H9 (cell line): ENCODE data around the gene SRSF6. TPM values are rescaled to one million over a fixed set of nuclear protein-coding genes. Genes with fewer than 3 reads are reported as not detected.

Experiments
- DNase-seq: peaks from one replicate; pipeline ENCODE4 v3.0.0-alpha.2; 2017
- H2AFZ ChIP-seq: one replicate; pipeline ENCODE4 v1.6.1; 2013; ENCODE audit warnings: mild to moderate bottlenecking, low read length, control low read depth, moderate library complexity
- H2AK5ac ChIP-seq: 2 replicates; pipeline ENCODE4 v1.6.1; 2013; ENCODE audit warnings: low read length, control low read depth, mixed read lengths; ENCODE audit not compliant: insufficient read length
- H2BK120ac ChIP-seq: one replicate; pipeline ENCODE4 v1.6.1; 2013; ENCODE audit warnings: low read depth, mild to moderate bottlenecking, low read length, control low read depth, inconsistent platforms; ENCODE audit not compliant: poor library complexity, severe bottlenecking
- H2BK12ac ChIP-seq: 2 replicates; pipeline ENCODE4 v1.6.1; 2013; ENCODE audit warnings: low read length, control low read depth, mixed read lengths, low read depth; ENCODE audit not compliant: insufficient read length
- H2BK15ac ChIP-seq: 2 replicates; pipeline ENCODE4 v1.6.1; 2013; ENCODE audit warnings: low read depth, low read length, control low read depth
- H2BK20ac ChIP-seq: one replicate; pipeline ENCODE4 v1.6.1; 2013; ENCODE audit warnings: low read depth, mild to moderate bottlenecking, low read length, control low read depth, inconsistent platforms; ENCODE audit not compliant: poor library complexity, severe bottlenecking
- H2BK5ac ChIP-seq: 2 replicates; pipeline ENCODE4 v1.6.1; 2013; ENCODE audit warnings: low read length, control low read depth, mixed read lengths; ENCODE audit not compliant: insufficient read length
- H3K14ac ChIP-seq: 2 replicates; pipeline ENCODE4 v1.6.1; 2013; ENCODE audit warnings: low read length, control low read depth; ENCODE audit not compliant: insufficient read depth
- H3K18ac ChIP-seq: 2 replicates; pipeline ENCODE4 v1.6.1; 2013; ENCODE audit warnings: low read depth, mild to moderate bottlenecking, mixed read lengths, low read length, control low read depth; ENCODE audit not compliant: insufficient read length
- H3K23ac ChIP-seq: 2 replicates; pipeline ENCODE4 v1.6.1; 2013; ENCODE audit warnings: low read length, control low read depth, mixed read lengths, low read depth; ENCODE audit not compliant: insufficient read length
- H3K23me2 ChIP-seq: 2 replicates; pipeline ENCODE4 v1.6.1; 2013; ENCODE audit warnings: low read depth, mild to moderate bottlenecking, mixed read lengths, low read length, control low read depth; ENCODE audit not compliant: insufficient read length, poor library complexity, severe bottlenecking
- H3K27ac ChIP-seq: 2 replicates; pipeline ENCODE4 v1.5.1; 2013; ENCODE audit warnings: low read length, control low read depth, mixed read lengths, low read depth; ENCODE audit not compliant: insufficient read length
- H3K27me3 ChIP-seq: 2 replicates; pipeline ENCODE4 v1.6.1; 2013; ENCODE audit warnings: low read length, control low read depth, inconsistent platforms; ENCODE audit not compliant: insufficient read depth
- H3K4ac ChIP-seq: 2 replicates; pipeline ENCODE4 v1.6.1; 2013; ENCODE audit warnings: low read depth, mild to moderate bottlenecking, control low read depth, inconsistent platforms, low read length, moderate library complexity
- H3K4me1 ChIP-seq: 2 replicates; pipeline ENCODE4 v1.6.1; 2013; ENCODE audit warnings: low read length, control low read depth, inconsistent platforms; ENCODE audit not compliant: insufficient read depth
- H3K4me2 ChIP-seq: 2 replicates; pipeline ENCODE4 v1.6.1; 2013; ENCODE audit warnings: low read length, control low read depth, mixed read lengths; ENCODE audit not compliant: insufficient read length, insufficient read depth
- H3K56ac ChIP-seq: 2 replicates; pipeline ENCODE4 v1.6.1; 2013; ENCODE audit warnings: low read depth, mild to moderate bottlenecking, mixed read lengths, low read length, control low read depth; ENCODE audit not compliant: insufficient read length
- H3K79me1 ChIP-seq: 2 replicates; pipeline ENCODE4 v1.6.1; 2013; ENCODE audit warnings: low read depth, mild to moderate bottlenecking, moderate library complexity, low read length, control low read depth, inconsistent platforms; ENCODE audit not compliant: insufficient read depth, poor library complexity, severe bottlenecking
- H3K79me2 ChIP-seq: 2 replicates; pipeline ENCODE4 v1.6.1; 2013; ENCODE audit warnings: low read length, control low read depth, inconsistent platforms; ENCODE audit not compliant: insufficient read depth
- H3K9ac ChIP-seq: 2 replicates; pipeline ENCODE4 v1.6.1; 2013; ENCODE audit warnings: low read length, control low read depth, mixed read lengths; ENCODE audit not compliant: insufficient read length; ENCODE audit errors: extremely low read depth
- H3K9me3 ChIP-seq: one replicate; pipeline ENCODE4 v1.6.1; 2013; ENCODE audit warnings: low read depth, low read length, inconsistent platforms; ENCODE audit not compliant: control insufficient read depth
- H3T11ph ChIP-seq: one replicate; pipeline ENCODE4 v1.6.1; 2013; ENCODE audit warnings: mild to moderate bottlenecking, low read length, control low read depth, inconsistent platforms
- H4K20me1 ChIP-seq: one replicate; pipeline ENCODE4 v1.6.1; 2013; ENCODE audit not compliant: control insufficient read depth, insufficient read length, insufficient read depth
- H4K5ac ChIP-seq: 2 replicates; pipeline ENCODE4 v1.6.1; 2013; ENCODE audit warnings: low read depth, mild to moderate bottlenecking, mixed read lengths, low read length, control low read depth; ENCODE audit not compliant: insufficient read length
- H4K8ac ChIP-seq: replicated peaks from 2 replicates; pipeline ENCODE4 v1.6.1; 2013; ENCODE audit warnings: low read length, control low read depth, mixed read lengths, low read depth; ENCODE audit not compliant: insufficient read length
- H4K91ac ChIP-seq: 2 replicates; pipeline ENCODE4 v1.6.1; 2013; ENCODE audit warnings: low read depth, mild to moderate bottlenecking, moderate library complexity, mixed read lengths, low read length, control low read depth; ENCODE audit not compliant: insufficient read length
- H3K27ac Mint-ChIP-seq, 3 experiments: 2 replicates in 2 of 3; 3 replicates in 1 of 3; pipeline ENCODE4 v1.8.0; 2020 to 2021; ENCODE audit warnings: mixed read lengths in 3 of 3, mild to moderate bottlenecking in 1 of 3, moderate library complexity in 1 of 3
- H3K27me3 Mint-ChIP-seq: 2 replicates; pipeline ENCODE4 v1.8.0; 2021; ENCODE audit warnings: low read depth, mild to moderate bottlenecking, moderate library complexity, mixed read lengths
- H3K36me3 Mint-ChIP-seq, 3 experiments: 2 replicates in 2 of 3; 3 replicates in 1 of 3; pipeline ENCODE4 v1.8.0; 2020 to 2021; ENCODE audit warnings: low read depth in 3 of 3, mixed read lengths in 3 of 3; ENCODE audit not compliant: insufficient read depth in 1 of 3
- H3K4me1 Mint-ChIP-seq, 2 experiments: 2 replicates each; pipeline ENCODE4 v1.8.0; 2020; ENCODE audit warnings: mixed read lengths in 2 of 2
- H3K4me3 Mint-ChIP-seq, 2 experiments: 2 replicates in 1 of 2; 3 replicates in 1 of 2; pipeline ENCODE4 v1.8.0; 2020 to 2021; ENCODE audit warnings: mild to moderate bottlenecking in 2 of 2, mixed read lengths in 2 of 2, moderate library complexity in 1 of 2
- H3K9me3 Mint-ChIP-seq, 2 experiments: 2 replicates in 1 of 2; 3 replicates in 1 of 2; pipeline ENCODE4 v1.8.0; 2020; ENCODE audit warnings: mild to moderate bottlenecking in 2 of 2, mixed read lengths in 2 of 2, moderate library complexity in 1 of 2
- CTCF ChIP-seq: fragments of 200-600 bp; sonication (generic); conservative IDR thresholded peaks from 3 replicates; pipeline ENCODE4 v1.8.0; 2021; ENCODE audit warnings: antibody characterized with exemption, mild to moderate bottlenecking
- WGBS: extraction: QIAGEN DNeasy Blood & Tissue Kit; methylation state at CpG from one replicate; pipeline ENCODE4 v1.1.7; 2013; ENCODE audit warnings: missing lambda C conversion rate, low lambda C conversion rate, mixed read lengths; ENCODE audit not compliant: insufficient read length; ENCODE audit errors: extremely low coverage; 5-methylcytosine and 5-hydroxymethylcytosine counted together
- total RNA-seq: library from RNA; stranded (reverse); gene quantifications from 2 replicates; pipeline ENCODE4 v1.2.1, GENCODE V29; 2021

SRSF6 gene
- total RNA-seq, 1 experiment from 2014 or later = 336 TPM

GRCh38 chr20:43440531-43440930 is 17.2 kb upstream of the SRSF6 start:
- Mint-ChIP-seq H3K4me1 (peaks cover 0 to 11% of the 10 kb centered on the region in 2 experiments; a peak in 2 of 4 replicates), H3K9me3 (no peaks in the 10 kb centered on the region), H3K36me3 (no peaks in the 10 kb centered on the region; a peak in 1 of 7 replicates), H3K27me3 (peaks cover 4% of the 10 kb centered on the region), H3K4me3 (no peak overlapping the region), H3K27ac (no peak overlapping the region)
- Histone ChIP-seq H2BK120ac (no peak overlapping the region), H4K91ac (no peak overlapping the region), H3K18ac (no peak overlapping the region), H3K14ac (no peak overlapping the region), H2AFZ (no peak overlapping the region), H4K20me1 (no peaks in the 10 kb centered on the region), H4K8ac (no peak overlapping the region), H2BK15ac (no peak overlapping the region), H2BK12ac (no peak overlapping the region), H3K9ac (no peak overlapping the region), H2AK5ac (no peak overlapping the region), H3K4ac (no peak overlapping the region), H3K27ac (no peak overlapping the region), H3K79me2 (no peaks in the 10 kb centered on the region), H3T11ph (no peak overlapping the region), H2BK20ac (no peak overlapping the region), H3K9me3 (no peaks in the 10 kb centered on the region), H3K27me3 (no peaks in the 10 kb centered on the region), H2BK5ac (no peak overlapping the region), H3K23ac (no peak overlapping the region), H3K4me2 (no peak overlapping the region), H3K56ac (no peak overlapping the region), H3K79me1 (no peaks in the 10 kb centered on the region), H4K5ac (no peak overlapping the region), H3K4me1 (no peaks in the 10 kb centered on the region), H3K23me2 (no peaks in the 10 kb centered on the region)
- no peak for DNase-seq
- TF ChIP-seq CTCF = no peak
- WGBS = no CpG with 5 or more reads among the region's 7 CpGs
